H7 (cell line): Measurements from ENCODE around the gene ARHGAP44. TPM values are rescaled to one million over a fixed set of nuclear protein-coding genes. Genes with fewer than 3 reads are reported as not detected.
A peak's percentile ranks its signal among the peaks of the same experiment; 100 is the strongest.

Source experiments
- DNase-seq: peaks from one replicate; pipeline ENCODE4 v3.0.0; 2012
- H3K27me3 ChIP-seq: 2 replicates; pipeline ENCODE4 v1.6.0; 2011; ENCODE audit warnings: mild to moderate bottlenecking, low read length; ENCODE audit not compliant: control insufficient read depth, insufficient read depth
- H3K36me3 ChIP-seq: replicated peaks from 2 replicates; pipeline ENCODE4 v1.5.1; 2011; ENCODE audit warnings: low read length; ENCODE audit not compliant: control insufficient read depth, insufficient read depth
- H3K4me3 ChIP-seq: 2 replicates; pipeline ENCODE4 v1.5.1; 2011; ENCODE audit warnings: low read depth, mild to moderate bottlenecking, control low read depth, low read length, moderate library complexity; ENCODE audit not compliant: insufficient read depth
- total RNA-seq: library from RNA; depleted of rRNA; stranded (reverse); fragments of >200 nt; shearing (Covaris generic); gene quantifications from 2 replicates; pipeline ENCODE4 v1.2.3, GENCODE V29; 2014

ARHGAP44 gene
- total RNA-seq, 1 experiment from 2014 or later, result 9.2 TPM

- no peaks in the 10 kb centered on the region for H3K27me3 ChIP-seq
- H3K36me3 ChIP-seq, result no peaks in the 10 kb centered on the region; the same call in none of the 2 replicates
- no peak overlapping the region for H3K4me3 ChIP-seq
- peak; percentile 40 for DNase-seq
Observed at GRCh38 chr17:12928736-12929135, 139.4 kb downstream of the ARHGAP44 start.

DNA sequence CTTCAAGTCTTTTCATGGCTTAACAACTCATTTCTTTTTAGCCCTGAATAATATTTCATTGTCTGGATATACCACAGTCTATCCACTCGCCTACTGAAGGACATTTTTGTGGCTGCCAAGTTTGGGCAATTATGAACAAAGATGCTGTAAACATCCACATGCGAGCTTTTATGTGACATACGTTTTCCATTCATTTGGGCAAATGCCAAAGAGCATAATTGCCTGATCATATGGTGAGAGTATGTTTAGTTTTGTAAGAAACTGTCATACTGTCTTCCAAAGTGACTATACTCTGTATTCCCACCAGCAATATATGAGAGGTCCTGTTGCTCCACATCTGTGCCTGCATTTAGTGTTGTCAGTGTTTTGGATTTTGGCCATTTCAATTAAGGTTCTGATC, 147.2 kb downstream of the ARHGAP44 start:
- Histone ChIP-seq H3K4me3 (no peak overlapping the region), H3K36me3 (no peaks in the 10 kb centered on the region), H3K27me3 (no peaks in the 10 kb centered on the region)
- DNase-seq, result no peak

DNA sequence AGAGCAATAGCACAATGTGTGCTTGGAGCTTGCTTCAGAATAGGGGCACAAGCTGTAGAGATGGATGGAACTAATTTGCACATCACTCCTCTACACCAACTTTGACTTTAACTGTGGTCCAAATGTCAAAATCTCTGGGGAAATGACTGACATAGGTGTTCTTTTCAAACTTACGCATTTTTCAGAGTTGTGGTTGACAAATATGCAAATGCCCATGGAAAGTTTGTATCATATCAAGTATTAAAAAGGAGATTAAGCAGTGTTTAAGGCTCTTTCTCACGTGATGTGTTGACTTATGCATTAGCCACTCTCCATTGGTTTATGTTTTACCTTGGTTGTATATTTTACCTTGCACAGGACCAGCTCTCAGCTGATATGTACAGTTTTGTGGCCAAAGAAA, 151.4 kb downstream of the ARHGAP44 start:
- no peaks in the 10 kb centered on the region for H3K27me3 ChIP-seq
- no peak overlapping the region for H3K4me3 ChIP-seq
- peaks cover 3% of the 10 kb centered on the region for H3K36me3 ChIP-seq
- no peak for DNase-seq

DNA sequence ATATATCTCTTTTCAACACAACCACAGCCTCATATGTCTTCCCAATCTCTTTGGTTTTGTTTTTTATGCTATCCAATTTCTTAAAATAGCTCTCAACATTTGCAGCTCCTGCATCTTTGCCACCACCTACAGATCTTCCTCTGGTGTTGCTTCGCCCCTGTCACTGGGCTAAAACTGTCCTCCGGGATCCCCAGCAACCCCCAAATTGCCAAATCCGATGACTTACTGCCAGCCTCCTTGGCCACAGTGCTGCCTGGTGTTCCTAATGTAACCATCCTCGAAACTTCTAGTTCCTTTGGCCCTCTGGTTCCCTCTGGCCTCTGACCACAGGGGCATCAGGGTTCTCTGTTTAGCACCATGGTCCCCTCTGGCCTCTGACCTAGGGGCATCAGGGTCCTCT, 157.7 kb downstream of the ARHGAP44 start:
- H3K4me3 ChIP-seq, result no peak overlapping the region
- DNase-seq, result no peak
- H3K27me3 ChIP-seq, result no peaks in the 10 kb centered on the region
- H3K36me3 ChIP-seq, result peaks cover 4% of the 10 kb centered on the region

DNA sequence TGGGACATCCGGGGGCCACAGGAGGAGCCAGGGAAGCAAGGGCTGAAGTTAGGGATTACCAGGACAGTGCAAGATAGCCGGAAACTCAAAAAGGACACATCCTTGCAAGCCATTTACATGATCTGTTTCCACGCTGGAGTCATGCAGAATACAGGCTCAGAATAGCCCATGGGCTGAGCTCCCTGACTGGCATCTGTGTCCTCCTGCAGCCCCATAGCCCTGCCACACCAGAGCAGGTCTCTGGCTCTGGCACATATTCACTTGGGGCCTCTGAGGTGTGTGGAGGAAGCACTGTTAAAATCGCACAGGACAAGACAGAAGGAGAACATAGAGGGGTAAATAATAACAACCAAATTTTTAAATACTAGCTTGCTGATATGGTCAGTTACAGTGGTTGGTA, 162.7 kb downstream of the ARHGAP44 start:
- H3K27me3 ChIP-seq, result no peaks in the 10 kb centered on the region
- peaks cover 13% of the 10 kb centered on the region for H3K36me3 ChIP-seq
- no peak for DNase-seq
- no peak overlapping the region for H3K4me3 ChIP-seq

DNA sequence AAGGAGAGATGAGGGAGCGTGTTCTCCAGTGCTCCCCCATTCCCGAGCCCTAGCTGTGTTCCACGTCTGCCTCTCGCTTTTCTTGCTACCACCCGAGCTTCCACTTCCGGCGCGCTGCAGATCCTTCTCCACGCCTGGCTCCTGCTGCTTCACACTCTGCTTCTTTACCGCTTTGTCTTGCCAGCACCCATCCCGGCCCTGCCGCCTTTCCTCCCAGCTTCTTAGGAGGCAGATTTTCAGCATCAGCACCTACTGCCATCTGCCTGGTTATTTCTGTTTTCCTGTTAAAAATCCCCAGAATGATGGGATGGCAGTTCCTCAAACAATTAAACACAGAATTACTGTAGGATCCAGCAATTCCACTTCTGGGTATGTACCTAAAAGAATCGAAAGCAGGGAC, 163.9 kb downstream of the ARHGAP44 start:
- Histone ChIP-seq H3K36me3 (peaks cover 13% of the 10 kb centered on the region), H3K27me3 (no peaks in the 10 kb centered on the region), H3K4me3 (no peak overlapping the region)
- DNase-seq, result no peak

DNA sequence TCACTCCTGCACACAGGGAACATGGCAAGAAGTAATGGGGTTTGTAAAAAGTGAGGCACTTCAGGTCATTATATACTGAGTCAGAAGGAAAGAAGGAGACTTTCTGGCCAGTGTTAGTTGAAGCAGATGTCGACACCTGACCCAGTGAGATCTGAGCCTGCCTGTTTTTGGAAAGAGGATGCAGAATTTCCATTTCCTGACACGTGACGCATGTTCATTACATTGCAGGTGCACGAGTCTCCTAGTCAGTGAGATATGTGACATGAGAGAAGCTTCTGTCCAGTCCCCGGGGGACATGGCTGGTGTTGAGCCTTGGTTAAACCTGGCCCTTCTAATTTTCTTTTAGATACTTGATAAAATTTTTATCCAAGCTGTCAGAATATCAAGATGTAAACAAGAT, 166.2 kb downstream of the ARHGAP44 start:
- H3K27me3 ChIP-seq, result no peaks in the 10 kb centered on the region

GRCh38 chr17:12958786-12959185, 169.5 kb downstream of the ARHGAP44 start:
- DNase-seq, result no peak
- H3K4me3 ChIP-seq, result no peak overlapping the region

More for the DNA sequence above, 166.2 kb downstream of the ARHGAP44 start:
- peaks cover 13% of the 10 kb centered on the region for H3K36me3 ChIP-seq
- DNase-seq, result no peak
- H3K4me3 ChIP-seq, result no peak overlapping the region

DNA sequence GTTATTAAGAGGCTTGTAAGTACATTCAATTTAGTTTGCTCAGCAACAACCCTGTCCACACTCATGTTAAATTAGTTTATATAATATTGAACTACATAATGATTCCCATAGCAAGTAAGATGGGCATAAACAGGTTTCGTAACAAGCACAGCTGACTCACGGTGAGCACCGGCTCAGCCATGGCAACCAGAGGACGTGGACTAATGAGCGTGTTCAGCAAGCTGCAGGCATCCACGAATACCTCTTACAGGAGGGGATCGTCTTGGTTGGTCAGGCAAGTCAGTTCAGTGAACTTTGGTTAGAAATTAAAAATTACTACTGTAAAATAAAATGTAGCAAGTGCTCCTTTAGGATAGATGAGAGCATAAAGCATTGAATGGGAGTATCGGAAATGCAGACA, 170.1 kb downstream of the ARHGAP44 start:
- peaks cover 9% of the 10 kb centered on the region for H3K36me3 ChIP-seq

More at GRCh38 chr17:12958786-12959185, 169.5 kb downstream of the ARHGAP44 start:
- H3K27me3 ChIP-seq, result no peaks in the 10 kb centered on the region
- peaks cover 9% of the 10 kb centered on the region for H3K36me3 ChIP-seq

DNA sequence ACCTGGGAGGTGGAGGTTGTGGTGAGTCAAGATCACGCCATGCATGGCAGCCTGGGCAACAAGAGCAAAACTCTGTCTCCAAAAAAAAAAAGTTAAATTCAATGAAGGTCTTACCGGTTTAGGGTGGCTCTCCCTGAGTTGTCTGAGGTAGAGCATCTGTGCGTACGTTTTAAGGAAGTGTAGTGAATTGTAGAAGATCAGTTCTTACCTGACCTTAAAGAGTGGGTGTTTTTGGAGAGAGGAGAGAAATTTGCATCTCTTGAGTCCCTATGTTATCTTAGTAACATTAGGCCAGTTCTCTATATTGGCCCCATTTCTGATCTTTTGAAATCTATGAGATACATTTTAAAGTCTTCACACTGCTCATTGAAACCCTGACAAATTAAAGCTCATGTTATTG, 172.4 kb downstream of the ARHGAP44 start:
- H3K4me3 ChIP-seq, result no peak overlapping the region
- no peaks in the 10 kb centered on the region for H3K27me3 ChIP-seq
- no peak for DNase-seq
- H3K36me3 ChIP-seq, result peaks cover 4% of the 10 kb centered on the region; the same call in 1 of the 2 replicates

More for the DNA sequence above, 170.1 kb downstream of the ARHGAP44 start:
- DNase-seq, result no peak
- Histone ChIP-seq H3K27me3 (no peaks in the 10 kb centered on the region), H3K4me3 (no peak overlapping the region)

DNA sequence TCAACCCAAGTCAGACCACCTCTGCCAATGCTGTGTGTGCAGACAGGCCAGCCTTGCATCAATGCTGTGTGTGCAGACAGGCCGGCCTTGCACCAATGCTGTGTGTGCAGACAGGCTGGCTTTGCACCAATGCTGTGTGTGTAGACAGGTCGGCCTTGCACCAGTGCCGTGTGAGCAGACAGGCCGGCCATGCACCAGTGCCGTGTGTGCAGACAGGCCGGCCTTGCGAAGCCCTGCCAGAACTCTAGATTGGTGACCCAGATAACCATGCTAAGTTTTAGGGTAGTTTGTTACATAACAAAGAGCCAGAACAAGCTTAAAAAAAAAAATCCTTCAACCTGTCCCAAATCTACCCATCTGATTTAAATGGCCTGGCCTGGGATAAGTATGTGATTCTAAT, 174.2 kb downstream of the ARHGAP44 start:
- Histone ChIP-seq H3K4me3 (no peak overlapping the region), H3K36me3 (no peaks in the 10 kb centered on the region), H3K27me3 (no peaks in the 10 kb centered on the region)
- no peak for DNase-seq

DNA sequence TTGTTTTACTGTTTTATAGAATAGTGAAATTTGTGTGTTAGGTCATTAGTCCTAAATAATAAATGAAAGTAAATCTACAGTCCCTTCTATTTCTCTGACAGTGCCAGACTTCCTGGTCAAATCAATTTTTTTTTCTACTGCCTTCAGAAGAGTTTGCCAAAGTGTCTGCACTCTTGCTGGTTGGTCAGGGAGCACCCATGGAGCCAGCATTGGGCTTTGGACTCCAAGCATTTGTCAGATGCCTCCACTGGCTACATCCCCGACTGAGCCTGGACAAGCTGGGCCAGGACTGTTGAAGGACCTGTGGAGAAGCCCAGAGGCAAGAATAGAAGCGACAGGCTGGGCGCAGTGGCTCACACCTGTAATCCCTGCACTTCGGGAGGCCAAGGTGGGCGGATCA, 174.9 kb downstream of the ARHGAP44 start:
- Histone ChIP-seq H3K4me3 (no peak overlapping the region), H3K36me3 (no peaks in the 10 kb centered on the region), H3K27me3 (no peaks in the 10 kb centered on the region)
- no peak for DNase-seq

DNA sequence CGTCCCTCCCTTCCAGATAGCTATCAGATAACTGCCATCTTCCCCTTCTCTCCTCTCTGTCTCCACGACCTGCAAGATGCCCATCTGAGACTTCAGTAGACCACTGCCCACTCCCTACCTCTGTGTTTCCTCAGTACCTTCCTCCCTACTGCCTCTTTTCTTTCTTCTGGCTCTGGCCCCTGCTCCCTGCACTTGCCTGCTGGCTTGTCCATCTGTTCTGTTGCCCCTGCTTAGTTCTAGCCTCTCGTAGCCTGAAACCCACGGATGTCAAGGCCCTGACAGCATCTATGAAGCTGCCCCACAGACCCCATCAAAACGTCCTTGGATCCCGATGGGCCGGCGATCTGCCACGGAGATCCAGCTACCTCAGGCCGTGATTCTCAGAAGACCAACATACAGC, 175.5 kb downstream of the ARHGAP44 start:
- Histone ChIP-seq H3K4me3 (no peak overlapping the region), H3K36me3 (no peaks in the 10 kb centered on the region), H3K27me3 (no peaks in the 10 kb centered on the region)
- DNase-seq, result no peak

GRCh38 chr17:12965988-12966387, 176.7 kb downstream of the ARHGAP44 start:
- no peak for DNase-seq
- no peak overlapping the region for H3K4me3 ChIP-seq
- H3K27me3 ChIP-seq, result no peaks in the 10 kb centered on the region
- no peaks in the 10 kb centered on the region for H3K36me3 ChIP-seq

- no peak for DNase-seq
- Histone ChIP-seq H3K27me3 (no peaks in the 10 kb centered on the region), H3K36me3 (no peaks in the 10 kb centered on the region), H3K4me3 (no peak overlapping the region)
Observed at GRCh38 chr17:12966413-12966812, 177.1 kb downstream of the ARHGAP44 start.

DNA sequence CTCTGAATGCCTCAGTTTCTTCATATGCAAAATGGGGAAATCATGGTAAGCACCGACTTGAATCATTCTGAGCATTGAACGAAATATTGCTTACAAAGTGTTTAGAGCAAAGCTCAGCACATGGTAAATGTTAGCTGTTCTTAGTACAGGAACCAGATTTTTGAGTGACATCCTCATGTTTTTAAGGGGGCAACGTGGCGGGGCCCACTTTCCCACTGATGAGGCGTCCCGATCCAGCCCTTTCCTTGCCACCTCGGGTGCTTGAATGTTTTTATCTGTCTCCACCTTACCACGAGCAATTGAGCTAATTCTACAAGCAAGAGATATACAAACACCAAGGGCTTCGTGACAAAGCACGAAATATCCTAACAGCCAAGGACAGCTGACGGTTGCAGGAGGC, 178.7 kb downstream of the ARHGAP44 start:
- Histone ChIP-seq H3K27me3 (no peaks in the 10 kb centered on the region), H3K36me3 (no peaks in the 10 kb centered on the region), H3K4me3 (no peak overlapping the region)
- DNase-seq, result no peak
